Measurements from ENCODE around the gene DAZAP1.

The DAZAP1 gene

GRCh38 chr19:1402411-1403070 lies 4.8 kb upstream of the DAZAP1 start:
- no peak for ATAC-seq
- TF ChIP-seq, protein P1, sequence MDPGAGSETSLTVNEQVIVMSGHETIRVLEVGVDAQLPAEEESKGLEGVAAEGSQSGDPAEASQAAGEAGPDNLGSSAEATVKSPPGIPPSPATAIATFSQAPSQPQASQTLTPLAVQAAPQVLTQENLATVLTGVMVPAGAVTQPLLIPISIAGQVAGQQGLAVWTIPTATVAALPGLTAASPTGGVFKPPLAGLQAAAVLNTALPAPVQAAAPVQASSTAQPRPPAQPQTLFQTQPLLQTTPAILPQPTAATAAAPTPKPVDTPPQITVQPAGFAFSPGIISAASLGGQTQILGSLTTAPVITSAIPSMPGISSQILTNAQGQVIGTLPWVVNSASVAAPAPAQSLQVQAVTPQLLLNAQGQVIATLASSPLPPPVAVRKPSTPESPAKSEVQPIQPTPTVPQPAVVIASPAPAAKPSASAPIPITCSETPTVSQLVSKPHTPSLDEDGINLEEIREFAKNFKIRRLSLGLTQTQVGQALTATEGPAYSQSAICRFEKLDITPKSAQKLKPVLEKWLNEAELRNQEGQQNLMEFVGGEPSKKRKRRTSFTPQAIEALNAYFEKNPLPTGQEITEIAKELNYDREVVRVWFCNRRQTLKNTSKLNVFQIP (CRISPR knock-in tag; IDR thresholded peaks at IDR 0.05; ENCODE audit: borderline replicate concordance, low read depth): no peak
- TF ChIP-seq BACH2 (CRISPR knock-in tag; IDR thresholded peaks at IDR 0.05; ENCODE audit: borderline replicate concordance): no peak
- no peak for TF ChIP-seq ZNF8 (CRISPR knock-in tag; IDR thresholded peaks at IDR 0.05)
- no peak for TF ChIP-seq RARB (CRISPR knock-in tag; IDR thresholded peaks at IDR 0.05)
- no peak for TF ChIP-seq ISL1 (CRISPR knock-in tag; IDR thresholded peaks at IDR 0.05)
- TF ChIP-seq TCF4 (CRISPR knock-in tag; IDR thresholded peaks at IDR 0.05; ENCODE audit: borderline replicate concordance): no peak
- no peak for TF ChIP-seq ARNTL (CRISPR knock-in tag; IDR thresholded peaks at IDR 0.05; ENCODE audit: borderline replicate concordance, low read depth)
- TF ChIP-seq PATZ1 (CRISPR knock-in tag; IDR thresholded peaks at IDR 0.05; ENCODE audit: borderline replicate concordance): no peak
- no peak for TF ChIP-seq ESRRG (CRISPR knock-in tag; IDR thresholded peaks at IDR 0.05)
- no peak for TF ChIP-seq ZNF565 (CRISPR knock-in tag; conservative IDR thresholded peaks at IDR 0.05; ENCODE audit: low read depth)
- no peak for TF ChIP-seq ZNF70 (CRISPR knock-in tag; IDR thresholded peaks at IDR 0.05)
- TF ChIP-seq ZFP3 (CRISPR knock-in tag; IDR thresholded peaks at IDR 0.05): no peak
- TF ChIP-seq ZFP30 (CRISPR knock-in tag; IDR thresholded peaks at IDR 0.05): no peak

DNA sequence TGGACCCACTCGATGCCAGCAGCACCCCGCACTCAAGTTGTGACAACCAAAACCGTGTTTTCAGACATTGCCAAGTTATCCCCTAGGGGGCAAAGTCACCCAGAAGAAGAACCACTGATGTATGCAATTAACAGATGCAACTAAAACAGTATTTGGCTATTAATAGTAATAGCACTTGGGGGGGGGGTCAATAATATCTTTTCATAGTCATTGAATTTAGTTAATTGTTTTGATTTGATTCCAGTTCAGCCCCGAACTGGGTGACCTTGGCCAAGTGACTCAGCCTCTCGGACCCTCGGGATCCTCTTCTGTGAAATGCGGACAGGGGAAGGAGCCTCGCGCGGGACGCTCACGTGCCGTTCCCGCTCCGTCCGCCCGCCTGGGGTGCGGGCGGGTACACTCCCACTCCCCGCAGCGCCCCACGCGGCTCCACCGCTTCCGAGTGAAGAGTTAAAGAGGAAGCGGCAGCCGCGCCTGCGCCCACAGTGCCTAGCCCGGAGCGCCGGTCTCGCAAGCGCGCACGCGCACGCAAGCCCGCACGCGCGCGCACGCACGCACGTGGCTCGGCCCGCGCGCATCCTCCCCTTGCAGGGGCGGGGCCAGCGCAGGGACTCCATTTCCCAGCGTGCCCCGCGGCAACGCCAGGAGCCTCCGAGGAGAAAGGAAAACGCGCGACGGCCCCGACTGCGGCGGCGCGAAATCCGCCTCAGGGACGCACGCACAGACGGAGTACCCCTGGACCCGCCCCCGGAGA lies 435 bp upstream of the DAZAP1 start:
- TF ChIP-seq ISL1 (CRISPR knock-in tag; IDR thresholded peaks at IDR 0.05) (no peak), ZC3H10 (CRISPR knock-in tag; IDR thresholded peaks at IDR 0.05) (no peak), GLIS3 (CRISPR knock-in tag; IDR thresholded peaks at IDR 0.05) (no peak), ZNF565 (CRISPR knock-in tag; conservative IDR thresholded peaks at IDR 0.05; ENCODE audit: low read depth) (no peak), PPARA (CRISPR knock-in tag; IDR thresholded peaks at IDR 0.05; ENCODE audit: borderline replicate concordance) (no peak), PATZ1 (CRISPR knock-in tag; IDR thresholded peaks at IDR 0.05; ENCODE audit: borderline replicate concordance) (0 out of 2 replicates have a peak, but pooled peaks have one; percentile 58), ZFP3 (CRISPR knock-in tag; IDR thresholded peaks at IDR 0.05) (0 out of 2 replicates have a peak, but pooled peaks have one; percentile 81), TOX (CRISPR knock-in tag; IDR thresholded peaks at IDR 0.05; ENCODE audit: borderline replicate concordance) (no peak), CSRNP3 (CRISPR knock-in tag; IDR thresholded peaks at IDR 0.05) (no peak), ZFP30 (CRISPR knock-in tag; IDR thresholded peaks at IDR 0.05) (no peak), BACH2 (CRISPR knock-in tag; IDR thresholded peaks at IDR 0.05; ENCODE audit: borderline replicate concordance) (0 out of 2 replicates have a peak, but pooled peaks have one; percentile 14), SNAI2 (CRISPR knock-in tag; IDR thresholded peaks at IDR 0.05) (peak; percentile 61; the same call in 1 of the 2 replicates), ZNF70 (CRISPR knock-in tag; IDR thresholded peaks at IDR 0.05) (no peak), ESRRG (CRISPR knock-in tag; IDR thresholded peaks at IDR 0.05) (no peak), CSDC2 (CRISPR knock-in tag; IDR thresholded peaks at IDR 0.05) (peak; percentile 92), ZNF8 (CRISPR knock-in tag; IDR thresholded peaks at IDR 0.05) (no peak), OSR1 (CRISPR knock-in tag; IDR thresholded peaks at IDR 0.05) (no peak), TCF4 (CRISPR knock-in tag; IDR thresholded peaks at IDR 0.05; ENCODE audit: borderline replicate concordance) (no peak), RARB (CRISPR knock-in tag; IDR thresholded peaks at IDR 0.05) (no peak), ARNTL (CRISPR knock-in tag; IDR thresholded peaks at IDR 0.05; ENCODE audit: borderline replicate concordance, low read depth) (no peak)
- TF ChIP-seq, protein P1 (CRISPR knock-in tag; IDR thresholded peaks at IDR 0.05; ENCODE audit: borderline replicate concordance, low read depth): no peak
- TF ChIP-seq, protein P2, sequence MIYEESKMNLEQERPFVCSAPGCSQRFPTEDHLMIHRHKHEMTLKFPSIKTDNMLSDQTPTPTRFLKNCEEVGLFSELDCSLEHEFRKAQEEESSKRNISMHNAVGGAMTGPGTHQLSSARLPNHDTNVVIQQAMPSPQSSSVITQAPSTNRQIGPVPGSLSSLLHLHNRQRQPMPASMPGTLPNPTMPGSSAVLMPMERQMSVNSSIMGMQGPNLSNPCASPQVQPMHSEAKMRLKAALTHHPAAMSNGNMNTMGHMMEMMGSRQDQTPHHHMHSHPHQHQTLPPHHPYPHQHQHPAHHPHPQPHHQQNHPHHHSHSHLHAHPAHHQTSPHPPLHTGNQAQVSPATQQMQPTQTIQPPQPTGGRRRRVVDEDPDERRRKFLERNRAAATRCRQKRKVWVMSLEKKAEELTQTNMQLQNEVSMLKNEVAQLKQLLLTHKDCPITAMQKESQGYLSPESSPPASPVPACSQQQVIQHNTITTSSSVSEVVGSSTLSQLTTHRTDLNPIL (CRISPR knock-in tag; IDR thresholded peaks at IDR 0.05; ENCODE audit: low read depth): no peak
- TF ChIP-seq, protein P3, sequence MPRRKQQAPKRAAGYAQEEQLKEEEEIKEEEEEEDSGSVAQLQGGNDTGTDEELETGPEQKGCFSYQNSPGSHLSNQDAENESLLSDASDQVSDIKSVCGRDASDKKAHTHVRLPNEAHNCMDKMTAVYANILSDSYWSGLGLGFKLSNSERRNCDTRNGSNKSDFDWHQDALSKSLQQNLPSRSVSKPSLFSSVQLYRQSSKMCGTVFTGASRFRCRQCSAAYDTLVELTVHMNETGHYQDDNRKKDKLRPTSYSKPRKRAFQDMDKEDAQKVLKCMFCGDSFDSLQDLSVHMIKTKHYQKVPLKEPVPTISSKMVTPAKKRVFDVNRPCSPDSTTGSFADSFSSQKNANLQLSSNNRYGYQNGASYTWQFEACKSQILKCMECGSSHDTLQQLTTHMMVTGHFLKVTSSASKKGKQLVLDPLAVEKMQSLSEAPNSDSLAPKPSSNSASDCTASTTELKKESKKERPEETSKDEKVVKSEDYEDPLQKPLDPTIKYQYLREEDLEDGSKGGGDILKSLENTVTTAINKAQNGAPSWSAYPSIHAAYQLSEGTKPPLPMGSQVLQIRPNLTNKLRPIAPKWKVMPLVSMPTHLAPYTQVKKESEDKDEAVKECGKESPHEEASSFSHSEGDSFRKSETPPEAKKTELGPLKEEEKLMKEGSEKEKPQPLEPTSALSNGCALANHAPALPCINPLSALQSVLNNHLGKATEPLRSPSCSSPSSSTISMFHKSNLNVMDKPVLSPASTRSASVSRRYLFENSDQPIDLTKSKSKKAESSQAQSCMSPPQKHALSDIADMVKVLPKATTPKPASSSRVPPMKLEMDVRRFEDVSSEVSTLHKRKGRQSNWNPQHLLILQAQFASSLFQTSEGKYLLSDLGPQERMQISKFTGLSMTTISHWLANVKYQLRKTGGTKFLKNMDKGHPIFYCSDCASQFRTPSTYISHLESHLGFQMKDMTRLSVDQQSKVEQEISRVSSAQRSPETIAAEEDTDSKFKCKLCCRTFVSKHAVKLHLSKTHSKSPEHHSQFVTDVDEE (CRISPR knock-in tag; IDR thresholded peaks at IDR 0.05): peak; percentile 92
- peak; percentile 76 for ATAC-seq
